HUDEP-2 (cell line): ENCODE measurements around the gene TSC22D1.
A peak's percentile ranks its signal among the peaks of the same experiment; 100 is the strongest.
"Not testable (repeated sequence)": the region's sequence is repeated elsewhere in the genome, so short reads cannot be mapped to it uniquely, and the experiment has no call there.

Experiments used
- DNase-seq, 76 experiments: peaks; one replicate each; lab custom pipeline; 2025; ENCODE audit not compliant: unreplicated experiment in 76 of 76; lab: John Stamatoyannopoulos, UW

Gene TSC22D1

DNA sequence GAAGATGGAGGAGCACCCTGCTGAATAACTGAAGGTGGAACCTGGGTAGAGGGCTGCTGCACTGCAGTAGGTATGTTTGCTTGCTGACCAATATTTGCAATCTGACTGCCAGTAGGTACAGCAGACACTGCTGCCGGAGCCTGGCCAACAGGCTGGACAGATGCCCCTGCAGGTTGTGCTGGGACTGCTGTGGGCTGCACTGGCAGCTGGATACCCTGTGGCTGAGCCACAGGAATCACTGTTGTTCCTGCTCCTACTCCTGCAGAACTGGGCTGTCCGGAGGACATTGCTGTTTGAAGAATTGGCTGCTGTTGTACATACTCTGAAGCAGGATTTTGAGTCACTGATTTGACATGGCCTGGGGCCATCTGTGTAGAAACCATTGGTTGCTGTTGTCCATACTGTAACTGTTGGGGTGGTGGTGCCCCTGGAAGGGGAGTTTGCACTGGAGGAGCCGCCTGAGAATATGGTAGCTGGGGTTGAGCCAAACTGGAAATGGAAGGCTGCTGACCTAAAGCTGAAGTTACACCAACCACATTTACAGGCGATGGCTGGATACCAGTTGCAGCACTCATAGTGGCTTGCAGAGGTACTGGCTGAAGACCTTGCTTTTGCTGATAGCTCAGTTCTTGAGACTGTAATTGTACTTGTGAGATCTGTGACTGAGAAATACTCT lies 2.2 kb downstream of the TSC22D1 start:
- DNase-seq: peak in 27 of 76 experiments; percentile 1 to 50 (median 10)

DNA sequence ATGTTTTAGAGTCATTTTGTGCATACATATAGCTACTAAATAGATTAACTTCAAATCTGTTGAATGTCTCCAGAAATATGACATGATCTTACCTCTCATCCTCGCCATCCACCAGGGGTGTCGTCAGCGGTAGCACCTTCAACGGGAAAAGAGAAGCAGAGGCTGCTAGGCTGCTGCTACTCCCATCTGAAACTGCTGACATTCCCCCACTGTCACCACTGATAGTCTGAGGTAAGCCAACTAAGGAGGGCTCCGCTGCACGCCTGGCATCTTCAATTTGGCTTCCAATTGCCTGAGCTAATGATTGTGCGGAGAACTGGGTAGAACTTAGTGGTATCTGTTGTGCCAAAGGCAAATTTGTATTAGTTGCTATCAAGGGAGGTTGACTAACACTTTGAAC lies 3.1 kb downstream of the TSC22D1 start:
- DNase-seq: no peak

DNA sequence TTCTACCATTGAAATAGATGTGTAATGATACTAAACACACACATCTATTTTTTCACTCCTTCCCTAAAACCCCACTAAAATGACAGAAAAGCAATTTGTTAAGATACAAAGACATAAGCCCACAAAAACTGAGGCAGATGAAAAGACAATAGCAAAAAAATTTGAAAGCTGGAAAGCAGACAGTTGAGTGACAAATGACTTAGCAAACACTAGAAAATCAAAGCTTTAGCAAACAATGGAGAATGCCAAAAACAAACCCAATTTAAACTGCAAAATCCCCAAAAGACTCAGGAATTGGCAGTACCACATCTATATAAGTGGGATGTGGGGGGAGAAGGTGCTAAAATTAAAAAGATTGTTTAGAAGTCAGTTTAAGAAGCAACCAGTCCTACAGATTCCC lies 9.5 kb downstream of the TSC22D1 start:
- DNase-seq: no peak

DNA sequence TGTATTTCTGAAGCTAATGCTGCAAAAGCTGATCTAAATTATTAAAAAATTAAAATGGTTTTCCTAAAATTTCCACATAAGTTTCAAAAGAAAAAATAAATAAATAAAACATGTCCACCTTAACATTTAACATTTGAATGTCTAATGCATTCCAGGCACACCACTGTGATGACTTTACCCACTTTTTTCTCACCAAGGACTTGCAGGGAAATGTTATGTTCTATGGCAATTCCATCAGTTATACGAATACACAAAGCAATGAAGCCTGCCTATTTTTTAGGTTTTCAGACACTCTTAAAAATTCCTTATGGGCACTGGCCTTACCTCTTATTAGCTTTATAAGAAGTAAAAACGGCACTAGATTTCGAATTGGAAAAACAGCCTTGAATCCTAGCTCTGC lies 10.2 kb downstream of the TSC22D1 start:
- DNase-seq: no peak

DNA sequence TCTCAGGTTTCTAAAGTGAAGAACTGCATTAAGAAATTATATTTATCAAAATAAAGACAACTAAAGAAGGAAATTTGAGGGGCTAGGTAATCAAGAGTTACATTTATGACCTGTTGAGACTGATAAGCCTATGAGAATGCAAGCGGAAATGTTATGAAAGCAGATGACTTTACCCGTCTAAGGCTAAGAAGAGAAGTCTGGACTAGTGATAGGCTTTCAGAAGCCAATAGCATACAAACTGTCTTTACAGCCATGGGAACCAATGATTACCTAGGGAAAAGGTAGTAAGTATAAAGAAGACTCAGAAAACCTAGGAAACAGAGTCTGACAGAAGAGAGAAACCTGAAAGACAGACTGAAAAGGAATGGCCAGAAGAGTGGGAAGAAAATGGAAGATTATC lies 11.2 kb downstream of the TSC22D1 start:
- DNase-seq: no peak

DNA sequence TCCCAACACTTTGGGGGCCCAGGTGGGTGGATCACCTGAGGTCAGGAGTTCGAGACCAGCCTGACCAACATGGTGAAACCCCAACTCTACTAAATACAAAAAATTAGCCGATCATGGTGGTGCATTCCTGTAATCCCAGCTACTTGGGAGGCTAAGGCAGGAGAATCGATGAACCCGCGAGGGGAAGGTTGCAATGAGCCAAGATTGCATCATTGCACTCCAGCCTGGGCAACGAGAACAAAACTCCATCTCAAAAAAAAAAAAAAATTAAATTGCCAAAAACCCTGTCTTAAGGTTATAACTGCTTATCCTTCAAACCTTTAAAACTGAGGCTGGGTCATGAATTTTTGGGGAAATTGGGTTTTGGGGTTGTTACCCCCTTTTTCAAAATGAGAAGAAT lies 13.3 kb downstream of the TSC22D1 start:
- not testable (repeated sequence) for DNase-seq

DNA sequence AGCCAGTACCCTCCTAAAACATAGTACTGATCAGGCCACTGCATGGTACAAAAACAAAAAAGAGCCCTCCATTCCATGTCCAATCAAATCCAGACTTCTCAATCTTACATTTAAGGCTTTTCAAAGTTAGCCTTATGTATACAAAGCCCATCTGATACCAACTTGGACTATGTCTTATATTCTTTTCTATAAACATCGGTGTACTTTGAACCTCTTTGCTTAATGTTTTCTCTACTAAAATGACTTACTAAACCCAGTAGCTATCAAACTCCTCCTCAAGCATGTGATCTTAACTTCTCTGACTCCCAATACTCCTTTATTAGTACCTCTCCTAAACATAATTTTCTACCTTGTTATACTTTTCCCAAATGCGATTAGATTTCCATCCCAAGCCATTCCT lies 14.8 kb downstream of the TSC22D1 start:
- DNase-seq: no peak

DNA sequence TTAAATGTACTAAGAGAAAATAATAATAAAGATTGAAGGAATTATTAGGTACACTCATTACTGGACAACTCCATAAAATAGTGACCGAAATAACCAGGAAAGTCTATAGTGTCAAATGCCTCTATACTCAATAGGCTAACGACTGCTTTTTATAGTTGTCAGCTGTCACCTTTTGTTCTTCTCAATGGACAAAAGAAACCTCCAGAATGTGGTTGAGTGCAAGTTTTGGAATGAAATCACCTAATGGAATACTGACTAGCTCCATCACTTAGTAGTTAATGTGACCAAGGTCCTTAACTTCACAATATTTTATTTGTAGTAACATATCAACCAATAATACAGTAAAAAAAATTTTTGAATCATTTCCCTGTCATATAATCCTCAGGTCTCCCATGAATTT lies 18.1 kb downstream of the TSC22D1 start:
- DNase-seq: no peak

DNA sequence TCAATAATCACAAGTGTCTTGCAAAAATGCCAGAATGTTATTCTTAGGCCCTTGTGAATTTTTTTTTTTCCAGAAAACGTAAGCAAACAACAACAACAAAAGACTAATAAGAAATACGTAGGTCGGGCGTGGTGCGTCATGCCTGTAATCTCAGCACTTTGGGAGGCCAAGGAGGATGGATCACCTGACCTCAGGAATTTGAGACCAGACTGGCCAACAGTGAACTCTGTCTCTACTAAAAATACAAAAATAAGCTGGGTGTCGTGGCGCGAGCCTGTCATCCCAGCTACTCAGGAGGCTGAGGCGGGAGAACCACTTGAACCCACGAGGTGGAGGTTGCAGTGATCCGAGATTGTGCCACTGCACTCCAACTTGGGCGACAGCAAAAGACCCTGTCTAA lies 20.9 kb downstream of the TSC22D1 start:
- DNase-seq: no peak

DNA sequence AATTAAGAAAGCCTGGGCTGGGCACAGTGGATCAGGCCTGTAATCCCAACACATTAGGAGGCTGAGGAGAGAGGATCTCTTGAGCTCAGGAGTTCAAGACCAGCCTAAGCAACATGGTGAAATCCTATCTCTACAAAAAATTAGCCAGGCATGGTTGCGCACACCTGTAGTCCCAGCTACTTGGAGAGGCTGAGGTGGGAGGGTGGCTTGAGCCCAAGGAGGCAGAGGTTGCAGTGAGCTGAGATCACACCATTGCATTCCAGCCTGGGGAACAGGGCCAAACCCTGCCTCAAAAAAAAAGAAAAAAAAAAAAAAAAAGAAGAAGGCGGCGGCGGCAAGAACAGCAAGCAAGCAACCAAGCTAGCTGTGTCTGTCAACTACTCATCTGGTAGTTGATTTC lies 26.7 kb downstream of the TSC22D1 start:
- no peak for DNase-seq

DNA sequence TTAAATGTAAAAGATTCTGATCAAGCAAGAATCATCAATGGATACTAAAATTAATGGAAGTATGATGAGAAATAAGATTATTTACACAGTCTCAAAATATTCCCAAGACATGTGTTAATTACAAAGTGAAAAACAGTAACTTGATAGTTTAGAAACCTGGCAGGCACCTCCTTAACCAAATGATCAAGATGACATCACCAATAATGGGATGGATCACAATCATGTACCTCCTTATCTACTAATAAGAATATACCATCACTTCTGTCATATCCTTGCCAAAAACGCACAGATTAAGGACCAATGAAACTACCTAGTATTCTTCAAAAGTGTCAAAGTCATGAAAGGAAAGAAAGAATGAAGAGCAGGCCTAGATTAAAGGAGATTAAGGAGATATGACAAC lies 30.0 kb downstream of the TSC22D1 start:
- no peak for DNase-seq

DNA sequence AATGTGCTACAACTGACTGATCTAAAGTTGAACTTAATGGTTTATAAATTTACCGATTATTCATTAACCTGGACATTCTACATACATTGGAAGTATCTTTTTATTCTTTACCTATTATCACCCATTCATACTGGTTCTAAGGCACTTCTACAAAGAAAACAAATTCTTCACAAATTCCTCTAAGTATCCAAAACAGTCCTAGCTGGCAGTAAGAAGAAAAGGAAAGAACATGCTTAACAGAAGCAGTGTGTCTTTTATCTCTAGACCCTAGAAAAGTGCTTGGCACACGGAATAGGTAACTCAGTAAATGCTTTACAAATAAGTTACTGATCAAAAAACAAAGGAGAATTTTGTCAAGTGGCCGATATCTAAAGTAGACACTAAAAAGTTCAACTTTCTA lies 32.8 kb downstream of the TSC22D1 start:
- DNase-seq: no peak

DNA sequence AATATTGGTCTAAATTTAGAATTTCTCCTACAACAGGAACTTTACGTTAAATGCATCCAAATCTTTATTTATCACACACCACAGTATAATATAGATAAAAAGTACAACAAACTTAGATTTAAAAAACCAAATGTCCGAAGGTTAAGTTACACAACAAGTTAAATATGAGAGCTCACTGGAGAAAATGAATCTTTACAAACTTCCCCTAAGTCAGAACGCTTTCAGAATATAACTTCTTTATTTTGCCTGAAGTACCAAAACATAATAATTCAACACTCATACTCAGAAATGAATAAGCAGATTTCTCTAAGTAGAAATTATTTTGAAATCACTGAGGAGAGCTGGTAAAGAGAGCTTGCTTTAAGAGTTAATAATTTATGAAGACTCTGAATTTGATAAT lies 33.8 kb downstream of the TSC22D1 start:
- no peak for DNase-seq

DNA sequence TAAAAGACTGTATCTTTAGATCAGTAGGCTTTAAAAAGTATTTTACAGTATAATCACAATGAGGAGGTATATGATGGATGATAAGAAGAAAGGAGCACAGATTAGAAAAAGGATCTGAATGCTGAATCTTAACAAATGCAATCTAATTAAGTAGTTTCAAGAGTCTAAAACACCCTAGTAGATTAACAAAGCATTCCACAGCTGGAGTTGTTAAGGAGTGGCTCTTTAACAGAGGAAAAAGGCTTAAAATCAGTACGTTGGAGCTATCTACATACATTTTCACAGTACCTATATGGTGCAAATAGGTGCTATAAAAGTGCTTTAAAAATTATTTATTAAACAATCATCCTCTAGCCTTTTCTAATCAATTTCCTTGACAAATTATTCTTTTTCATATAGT lies 34.5 kb downstream of the TSC22D1 start:
- no peak for DNase-seq

DNA sequence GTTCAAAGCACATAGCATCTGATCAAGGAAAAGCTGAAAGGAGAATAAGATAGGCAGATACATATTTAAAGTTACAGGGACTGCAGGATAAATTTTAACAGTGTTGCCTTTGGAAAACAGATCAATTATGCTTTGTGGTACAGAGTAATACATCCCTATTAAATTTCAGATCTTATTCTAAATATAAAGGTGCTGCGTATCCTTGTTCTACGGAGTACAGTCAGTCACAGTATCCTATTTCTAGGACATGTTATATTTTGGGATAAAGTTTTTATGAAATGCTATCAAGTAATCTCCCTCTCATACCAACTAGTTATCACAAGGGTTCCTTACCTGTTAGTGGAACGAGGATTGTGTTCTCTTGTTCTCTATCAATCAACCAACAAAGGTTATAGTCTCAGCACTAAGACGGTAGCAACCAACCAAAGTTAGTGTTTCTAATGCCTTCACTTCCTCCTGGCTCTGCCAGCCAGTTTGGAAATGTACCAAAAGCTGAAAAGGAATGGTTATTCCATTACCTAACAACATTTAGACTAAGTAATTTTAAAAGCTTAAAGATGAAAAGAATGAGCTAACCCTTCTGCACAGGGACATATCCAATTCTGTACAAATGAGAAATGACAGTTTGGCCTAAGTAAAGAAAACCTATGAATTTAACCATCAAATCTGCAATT lies 35.2 kb downstream of the TSC22D1 start:
- DNase-seq: no peak

DNA sequence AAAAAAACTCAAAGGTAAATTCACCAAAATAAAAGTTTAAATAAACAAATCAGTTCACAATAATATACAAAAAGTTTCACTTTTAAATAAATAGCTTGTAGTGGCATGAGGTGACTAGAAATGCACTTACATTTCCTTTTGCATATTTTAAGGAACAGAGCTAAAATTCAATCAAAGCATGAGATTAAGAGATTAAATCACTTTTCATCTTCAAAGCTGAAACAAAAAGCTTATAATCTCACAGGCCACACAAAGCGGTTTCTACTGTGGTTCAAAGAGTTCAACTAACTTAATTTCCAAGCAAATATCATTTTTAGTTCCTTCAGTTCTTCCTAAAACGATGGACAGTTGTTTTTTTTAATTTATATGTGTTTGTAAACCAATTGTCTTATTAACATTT lies 38.9 kb downstream of the TSC22D1 start:
- DNase-seq: no peak

DNA sequence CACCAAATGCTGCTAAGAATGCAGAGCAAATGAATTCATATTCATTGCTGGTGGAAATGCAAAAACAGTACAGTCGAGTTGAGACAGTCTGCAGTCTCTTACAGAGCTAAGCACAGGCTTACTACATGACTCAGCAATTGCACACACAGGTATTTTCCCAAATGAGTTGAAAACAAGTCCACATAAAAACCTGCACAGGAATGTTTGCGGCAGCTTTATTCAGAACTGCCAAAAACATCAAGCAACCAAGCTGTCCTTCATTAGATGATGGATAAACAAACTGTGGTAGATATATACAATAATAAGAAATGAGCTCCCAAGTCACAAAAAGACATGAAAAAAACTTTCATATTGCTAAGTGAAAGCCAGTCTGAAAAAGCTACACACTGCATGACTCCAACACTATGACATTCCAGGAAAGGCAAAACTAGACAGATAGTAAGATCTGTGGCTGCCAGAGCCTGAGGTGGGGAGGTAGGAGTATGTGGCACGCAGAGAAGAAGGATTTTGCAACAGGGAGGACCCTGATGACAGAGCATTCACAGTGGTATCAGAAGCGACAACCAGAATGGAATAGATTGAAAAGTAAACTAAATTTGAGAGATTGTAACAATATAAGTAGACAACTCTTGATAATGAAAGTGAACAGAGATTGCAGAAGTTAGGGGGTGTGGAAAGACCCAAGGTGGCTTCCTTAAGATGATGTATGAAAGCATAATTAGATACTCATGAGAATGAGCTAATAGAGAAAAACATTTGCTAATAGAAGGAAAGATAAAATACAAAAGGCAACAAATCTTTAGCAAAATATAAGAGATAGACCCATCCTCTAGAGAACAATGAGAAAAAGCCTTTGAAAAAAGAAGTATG lies 52.7 kb downstream of the TSC22D1 start:
- DNase-seq: no peak

DNA sequence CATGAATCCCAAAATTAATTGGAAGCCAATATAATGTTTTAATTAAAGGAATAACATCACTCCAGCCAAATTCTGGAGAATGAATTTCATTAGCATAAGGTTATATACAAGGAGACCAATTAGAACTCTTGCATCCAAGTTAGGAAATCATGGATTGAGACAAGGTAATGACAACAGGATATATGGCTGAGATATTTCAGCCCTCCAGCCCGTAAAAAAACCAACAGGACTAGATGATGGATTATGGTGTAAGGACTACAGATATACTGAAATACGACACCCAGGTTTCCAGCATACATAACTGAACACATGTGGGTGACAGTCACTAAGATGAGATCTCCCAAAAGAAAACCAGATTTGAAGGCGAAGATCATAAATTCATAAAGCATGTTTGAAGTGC lies 56.5 kb downstream of the TSC22D1 start:
- no peak for DNase-seq

DNA sequence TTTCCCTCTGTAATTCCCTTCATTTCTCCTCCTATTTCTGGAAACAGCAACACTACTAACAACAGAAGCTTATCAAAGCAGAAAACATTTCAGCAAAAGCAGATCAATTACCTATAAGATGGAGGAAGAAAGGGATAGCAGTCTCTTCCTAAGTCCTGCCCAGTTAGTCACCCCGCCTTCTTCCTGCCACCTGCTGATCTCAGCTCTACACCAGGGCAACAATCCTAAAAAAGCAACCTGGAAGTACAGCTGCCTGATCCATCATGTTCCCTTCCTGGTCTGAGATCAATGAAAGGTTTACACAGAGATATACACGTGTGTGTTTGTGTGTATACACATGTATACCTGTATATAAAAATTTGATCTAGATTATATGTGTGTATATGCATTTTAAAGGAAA lies 59.4 kb downstream of the TSC22D1 start:
- no peak for DNase-seq

DNA sequence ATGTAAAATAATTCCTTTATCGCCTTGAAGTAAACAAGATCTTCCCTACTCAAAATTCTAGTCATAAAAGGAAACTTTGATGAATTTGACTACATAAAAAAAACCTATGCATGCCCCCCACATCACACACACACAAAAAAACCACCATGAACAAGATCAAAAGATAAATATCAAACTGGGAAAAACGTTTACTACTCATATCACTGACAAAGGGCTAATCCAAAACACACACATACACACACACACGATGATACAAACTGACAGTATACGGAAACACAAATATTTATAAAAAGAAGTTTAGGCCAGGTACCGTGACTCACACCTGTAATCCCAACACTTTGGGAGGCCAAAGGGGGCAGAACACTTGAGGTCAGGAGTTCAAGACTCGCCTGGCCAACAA lies 61.9 kb downstream of the TSC22D1 start:
- DNase-seq: no peak

DNA sequence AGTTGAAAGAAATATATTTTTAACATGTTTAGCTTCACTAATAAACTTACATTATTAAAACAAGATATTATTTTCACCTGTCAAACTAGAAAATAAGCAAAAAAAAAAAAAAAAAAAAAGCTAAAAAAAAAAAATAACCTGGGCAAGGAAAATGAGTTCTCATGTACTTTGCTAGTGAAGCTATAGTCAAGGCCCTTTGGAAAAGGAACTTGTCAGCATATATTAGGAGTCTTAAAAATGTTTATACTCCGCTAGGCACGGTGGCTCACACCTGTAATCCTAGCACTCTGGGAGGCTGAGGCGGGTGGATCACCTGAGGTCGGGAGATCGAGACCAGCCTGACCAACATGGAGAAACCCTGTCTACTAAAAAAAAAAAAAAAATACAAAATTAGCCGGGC lies 66.3 kb downstream of the TSC22D1 start:
- not testable (repeated sequence) for DNase-seq

DNA sequence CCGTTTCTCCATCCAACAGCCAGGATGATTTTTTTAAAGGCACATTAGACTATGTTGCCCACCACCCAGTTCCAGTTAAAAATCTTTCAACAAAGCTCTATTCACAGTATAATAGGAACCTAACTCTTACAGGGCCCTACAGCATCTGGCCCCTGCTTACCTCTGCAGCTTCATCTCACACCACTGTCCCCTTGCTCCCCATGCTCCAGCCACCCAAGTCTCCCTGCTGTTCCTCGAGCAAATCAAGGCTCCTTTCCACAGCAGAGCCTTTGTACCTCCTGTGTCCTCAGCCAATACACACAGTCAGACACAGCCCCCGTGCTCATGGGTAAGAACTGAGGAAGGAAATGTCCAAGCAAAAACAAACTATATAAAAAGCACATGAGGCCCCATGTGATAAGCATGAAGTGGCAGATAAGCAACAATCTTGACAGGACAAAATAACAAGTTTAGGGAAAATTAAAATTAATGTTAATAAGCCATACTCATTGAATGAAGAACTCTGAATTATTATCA lies 67.5 kb downstream of the TSC22D1 start:
- DNase-seq: no peak
